NCI-H524 (cell line): Measurements from ENCODE around the gene ASPDH.
A peak's percentile ranks its signal among the peaks of the same experiment; 100 is the strongest.

Source experiments
- DNase-seq, 2 experiments: peaks; one replicate each; lab custom pipeline; 2025; lab: John Stamatoyannopoulos, UW

ASPDH gene

DNA sequence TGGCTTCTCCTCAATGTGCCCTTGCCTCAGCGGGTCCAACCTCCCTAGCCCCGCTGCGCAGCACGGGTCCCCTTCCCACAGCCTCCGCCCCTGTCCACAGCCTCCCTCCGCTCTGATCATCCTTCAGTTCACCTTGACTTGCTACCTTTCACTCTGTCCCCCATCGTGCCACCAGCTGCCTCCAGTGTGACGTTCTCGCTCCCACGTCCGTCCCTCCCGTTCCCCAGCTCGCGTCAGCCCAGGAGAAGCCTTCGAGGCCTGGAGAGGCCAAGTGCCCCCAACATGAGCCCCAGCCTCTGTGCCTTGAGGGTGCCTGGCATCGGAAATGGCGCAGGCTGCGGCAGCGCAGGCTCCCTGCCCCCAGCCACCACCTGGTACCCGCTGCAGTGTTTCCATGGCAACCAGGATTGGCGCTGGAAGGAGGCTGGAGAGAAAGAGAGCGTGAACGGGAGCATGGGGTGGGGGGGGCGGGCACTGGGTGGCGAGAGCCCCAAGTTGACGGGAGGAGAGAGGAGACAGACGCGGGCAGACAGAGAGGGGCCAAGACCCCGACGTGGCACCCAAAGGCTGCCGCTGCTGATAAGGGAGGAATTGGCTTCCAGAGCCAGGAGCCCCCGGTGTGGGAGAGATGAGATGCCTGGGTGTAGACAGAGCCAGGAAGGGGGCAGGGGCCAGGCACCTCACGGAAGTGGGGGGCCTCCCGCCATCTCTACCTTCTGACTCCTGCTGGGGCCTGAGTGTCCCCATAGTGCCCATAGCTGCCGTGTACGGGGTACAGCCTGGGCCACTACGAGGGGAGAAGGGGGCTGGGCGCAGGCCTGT is 844 bp upstream of the ASPDH start:
- DNase-seq, result peak; percentile 90 to 92

GRCh38 chr19:50512999-50513745 is 541 bp downstream of the ASPDH start:
- DNase-seq, result no peak

- no peak for DNase-seq
Observed at GRCh38 chr19:50512112-50512998, 1.4 kb downstream of the ASPDH start.

GRCh38 chr19:50511069-50511822 is 2.5 kb downstream of the ASPDH start, which contains the start of gene JOSD2:
JOSD2 (minus strand) TSS chr19:50511191; CDS start chr19:50510431, 760 bp downstream.
- DNase-seq, result peak; percentile 95 to 99

GRCh38 chr19:50510700-50511068 is 3.0 kb downstream of the ASPDH start:
- DNase-seq, result peak; percentile 87 to 91

- peak in 1 of 2 experiments; percentile 17 for DNase-seq
Observed at GRCh38 chr19:50510121-50510670, 3.5 kb downstream of the ASPDH start.

DNA sequence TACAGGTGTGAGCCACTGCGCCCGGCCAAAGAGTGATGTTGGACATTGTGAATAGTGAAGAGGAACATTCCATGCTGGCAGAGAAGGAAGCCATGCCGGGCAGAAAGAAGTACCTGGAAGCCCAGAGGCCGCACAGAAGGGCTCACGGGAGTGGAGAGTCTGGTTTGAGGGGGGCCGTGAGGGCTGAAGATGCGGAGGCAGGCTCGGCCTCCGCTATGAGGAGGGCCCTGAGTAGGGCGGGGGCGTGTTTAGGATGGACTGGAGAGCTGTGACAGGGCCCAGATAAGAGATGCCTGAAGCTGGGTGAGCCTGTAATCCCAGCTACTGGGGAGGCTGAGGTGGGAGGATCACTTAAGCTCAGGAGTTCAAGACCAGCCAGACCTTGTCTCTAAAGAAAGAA is 4.3 kb downstream of the ASPDH start:
- no peak for DNase-seq

DNA sequence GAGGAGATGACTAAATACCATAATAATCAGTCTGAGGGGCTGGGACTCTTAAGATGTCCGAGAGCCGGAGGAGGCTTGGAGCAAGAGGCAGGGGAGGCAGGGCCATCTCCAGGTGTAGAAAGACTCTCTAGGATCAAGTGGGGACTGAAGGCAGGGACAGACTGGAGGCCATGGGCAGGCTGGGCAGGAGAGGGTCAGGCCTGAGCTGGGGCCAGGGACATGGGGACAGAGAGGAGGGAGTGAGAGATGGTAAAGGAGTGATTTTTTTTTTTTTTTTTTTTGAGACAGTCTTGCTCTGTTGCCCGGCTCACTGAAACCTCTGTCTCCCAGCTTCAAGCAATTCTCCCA is 4.9 kb downstream of the ASPDH start:
- DNase-seq, result no peak

GRCh38 chr19:50507376-50507775 is 6.3 kb downstream of the ASPDH start:
- no peak for DNase-seq

GRCh38 chr19:50506700-50507099 is 7.0 kb downstream of the ASPDH start:
- DNase-seq, result no peak

DNA sequence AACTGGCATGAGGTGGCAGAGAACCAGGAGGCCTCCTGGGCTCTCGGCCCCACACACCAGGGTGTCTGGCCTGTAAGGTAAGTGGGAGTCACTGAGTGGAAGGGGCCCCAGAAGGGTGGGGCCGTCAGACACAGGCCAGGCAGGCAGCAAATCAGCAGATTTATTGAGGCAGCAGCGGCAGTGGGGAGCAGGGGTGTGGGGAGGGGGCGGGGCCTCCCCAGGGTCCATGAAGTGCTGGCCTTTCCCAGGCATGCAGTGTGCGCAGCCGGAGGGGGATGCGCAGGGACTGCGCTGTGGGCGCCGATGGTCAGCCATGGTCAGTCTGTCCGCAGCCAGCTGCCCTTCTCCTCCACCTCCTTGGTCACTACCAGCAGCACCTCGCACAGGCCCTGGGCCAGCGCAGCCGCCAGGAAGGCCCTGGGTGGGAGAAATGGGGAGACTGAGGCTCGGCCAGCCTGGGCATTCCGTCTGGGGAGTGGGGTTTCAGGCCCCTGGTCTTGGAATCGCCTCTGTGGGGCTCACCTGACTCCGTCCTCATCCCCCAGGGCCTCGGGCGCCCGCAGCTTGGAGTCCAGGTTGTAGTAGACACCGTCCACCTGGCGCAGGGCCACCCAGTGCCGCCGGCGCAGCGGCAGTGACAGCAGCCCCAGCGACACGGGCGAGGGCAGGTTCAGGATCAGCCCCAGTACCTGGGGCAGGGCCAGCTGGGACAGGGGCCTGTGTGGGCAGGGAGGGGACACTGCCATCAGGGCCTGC is 7.7 kb downstream of the ASPDH start:
- DNase-seq, result no peak

GRCh38 chr19:50501568-50502475 is 11.9 kb downstream of the ASPDH start:
- no peak for DNase-seq

- no peak for DNase-seq
Observed at GRCh38 chr19:50501186-50501567, 12.5 kb downstream of the ASPDH start.

- peak in 1 of 2 experiments; percentile 47 for DNase-seq
Observed at GRCh38 chr19:50500753-50501151, 13.0 kb downstream of the ASPDH start.

DNA sequence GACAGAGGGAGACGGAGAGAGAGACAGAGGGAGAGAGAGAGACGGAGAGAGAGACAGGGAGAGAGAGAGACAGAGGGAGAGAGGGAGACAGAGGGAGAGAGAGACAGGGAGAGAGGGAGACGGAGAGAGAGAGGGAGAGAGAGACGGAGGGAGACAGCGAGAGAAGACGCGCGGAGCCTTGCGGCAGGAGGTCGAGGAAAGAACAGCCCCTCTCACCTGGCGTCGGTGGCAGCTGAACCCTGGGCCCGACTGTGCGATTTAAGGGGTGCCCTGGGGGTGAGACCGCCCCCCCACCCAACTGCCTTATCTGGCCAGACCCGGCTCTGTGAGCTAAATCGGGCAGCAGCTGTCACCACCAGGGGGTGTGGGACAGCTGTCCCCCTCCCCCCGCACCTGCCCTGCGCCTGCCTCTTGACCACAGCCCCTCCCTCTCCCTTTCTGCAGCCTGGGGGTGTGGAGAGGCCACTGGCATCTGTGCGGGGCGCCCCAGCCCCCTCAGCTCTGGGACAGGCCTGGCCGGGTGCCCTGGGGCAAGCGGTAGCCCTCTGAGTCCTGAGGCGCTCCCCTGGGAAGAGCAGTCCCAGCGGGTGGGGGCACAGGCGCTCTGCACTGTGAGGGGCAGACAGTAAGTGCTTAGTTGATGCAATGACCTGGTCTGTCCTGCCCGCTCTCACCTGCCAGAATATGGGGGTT is 13.5 kb downstream of the ASPDH start:
- peak; percentile 56 to 80 for DNase-seq

DNA sequence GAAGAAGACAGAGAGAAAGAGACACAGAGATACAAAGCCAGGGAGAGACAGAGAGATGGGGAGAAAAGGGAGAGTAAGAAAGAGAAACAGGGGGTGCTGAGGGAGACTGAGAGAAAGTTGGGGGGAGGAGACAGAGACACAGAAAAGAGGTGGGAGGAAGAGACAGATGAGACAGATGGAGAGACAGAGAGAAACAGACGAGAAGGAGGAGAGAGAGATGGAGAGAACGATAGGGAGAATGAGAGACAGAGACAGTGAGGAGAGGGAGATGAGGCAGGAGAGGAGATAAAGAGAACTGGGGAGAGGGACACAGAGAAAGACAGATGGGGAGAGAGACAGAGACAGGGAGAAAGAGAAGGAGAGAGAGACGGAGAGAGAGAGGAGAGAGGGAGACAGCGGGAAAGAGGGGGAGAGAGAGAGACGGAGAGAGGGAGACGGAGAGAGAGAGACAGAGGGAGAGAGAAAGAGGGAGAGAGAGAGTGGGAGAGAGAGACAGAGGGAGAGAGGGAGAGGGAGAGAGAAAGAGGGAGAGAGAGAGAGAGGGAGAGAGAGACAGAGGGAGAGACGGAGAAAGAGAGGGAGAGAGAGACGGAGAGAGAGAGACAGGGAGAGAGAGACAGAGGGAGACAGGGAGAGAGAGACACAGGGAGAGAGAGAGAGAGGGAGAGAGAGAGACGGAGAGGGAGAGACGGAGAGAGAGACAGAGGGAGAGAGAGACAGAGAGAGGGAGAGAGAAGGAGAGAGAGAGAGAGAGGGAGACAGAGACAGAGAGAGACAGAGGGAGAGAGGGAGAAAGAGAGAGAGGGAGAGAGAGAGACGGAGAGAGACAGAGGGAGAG is 15.3 kb downstream of the ASPDH start:
- no peak for DNase-seq

- DNase-seq, result no peak
Observed at GRCh38 chr19:50497022-50497405, 16.7 kb downstream of the ASPDH start.
